ENCODE results near the gene CARD9.

GRCh38 chr9:136352682-136353081 is 20.8 kb downstream of the CARD9 start:
- TF ChIP-seq EZH2phosphoT487 (IDR thresholded peaks at IDR 0.05; ENCODE audit: insufficient read depth, low read depth): no peak
- TF ChIP-seq EZH2 (IDR thresholded peaks at IDR 0.05; ENCODE audit: insufficient read depth, poor library complexity, severe bottlenecking): no peak
